GM18951 (cell line): ENCODE results near the gene TGM2.

ENCODE experiments used
- POLR2A ChIP-seq: IDR thresholded peaks from 4 replicates; pipeline ENCODE4 v1.6.1; 2011; ENCODE audit warnings: mild to moderate bottlenecking; ENCODE audit not compliant: insufficient read length, insufficient read depth; ENCODE audit errors: extremely low read depth
- in situ Hi-C: fragments of 300-500 bp; cut with MboI; formaldehyde crosslinking; loops from one replicate; pipeline ENCODE4 v1.12.0; 2022; ENCODE audit warnings: low sequenced_read_pairs, mixed read lengths, inconsistent platforms; ENCODE audit not compliant: unreplicated experiment

Gene TGM2

DNA sequence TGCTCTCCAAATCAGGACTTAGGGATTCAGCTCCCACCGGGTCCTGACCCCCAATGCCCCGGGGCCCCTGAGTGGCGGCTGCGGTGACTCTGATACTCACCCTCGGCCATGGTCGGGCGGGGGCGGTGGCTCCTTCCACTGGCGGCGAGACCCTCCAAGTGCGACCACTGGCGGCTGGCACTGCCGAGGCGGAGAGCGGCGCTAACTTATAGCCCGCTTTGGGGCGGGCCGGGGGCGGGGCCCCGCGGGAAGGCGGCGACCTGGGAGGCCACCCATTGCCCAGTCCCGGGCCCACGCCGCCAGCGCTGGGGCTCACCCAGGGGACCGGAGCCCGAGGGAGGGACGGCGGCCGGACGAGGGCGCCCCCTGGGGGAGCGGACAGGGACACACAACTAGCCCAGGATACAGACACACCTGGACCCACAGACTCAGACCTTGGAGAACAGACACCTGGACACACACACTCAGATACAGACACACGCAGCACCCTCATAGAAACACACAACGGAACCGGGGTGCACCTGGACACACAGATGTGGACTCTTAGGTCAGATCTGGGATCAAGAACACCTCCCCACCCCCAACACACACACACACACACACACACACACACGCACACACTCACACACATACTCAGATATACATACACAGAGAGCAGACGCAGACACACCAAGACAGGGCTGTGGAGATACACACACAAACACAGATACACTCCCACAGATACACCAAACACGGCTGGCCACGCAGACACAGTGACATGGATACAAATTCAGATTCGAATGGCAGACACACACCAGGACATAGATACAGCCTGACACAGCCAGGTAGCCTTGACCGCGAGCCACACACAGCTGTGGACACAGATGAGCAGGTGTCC is at the start of gene TGM2:
Gene TGM2, minus strand, starts transcription at position 182 of the 877 bp plus-strand sequence. Its CDS starts 72 bp downstream, at position 110.
- TF ChIP-seq POLR2A: no peak
- in situ Hi-C loops: loop anchor here (10.0 kb wide), 1 partner anchor 101 kb away; no protein-coding TSS in a partner anchor

DNA sequence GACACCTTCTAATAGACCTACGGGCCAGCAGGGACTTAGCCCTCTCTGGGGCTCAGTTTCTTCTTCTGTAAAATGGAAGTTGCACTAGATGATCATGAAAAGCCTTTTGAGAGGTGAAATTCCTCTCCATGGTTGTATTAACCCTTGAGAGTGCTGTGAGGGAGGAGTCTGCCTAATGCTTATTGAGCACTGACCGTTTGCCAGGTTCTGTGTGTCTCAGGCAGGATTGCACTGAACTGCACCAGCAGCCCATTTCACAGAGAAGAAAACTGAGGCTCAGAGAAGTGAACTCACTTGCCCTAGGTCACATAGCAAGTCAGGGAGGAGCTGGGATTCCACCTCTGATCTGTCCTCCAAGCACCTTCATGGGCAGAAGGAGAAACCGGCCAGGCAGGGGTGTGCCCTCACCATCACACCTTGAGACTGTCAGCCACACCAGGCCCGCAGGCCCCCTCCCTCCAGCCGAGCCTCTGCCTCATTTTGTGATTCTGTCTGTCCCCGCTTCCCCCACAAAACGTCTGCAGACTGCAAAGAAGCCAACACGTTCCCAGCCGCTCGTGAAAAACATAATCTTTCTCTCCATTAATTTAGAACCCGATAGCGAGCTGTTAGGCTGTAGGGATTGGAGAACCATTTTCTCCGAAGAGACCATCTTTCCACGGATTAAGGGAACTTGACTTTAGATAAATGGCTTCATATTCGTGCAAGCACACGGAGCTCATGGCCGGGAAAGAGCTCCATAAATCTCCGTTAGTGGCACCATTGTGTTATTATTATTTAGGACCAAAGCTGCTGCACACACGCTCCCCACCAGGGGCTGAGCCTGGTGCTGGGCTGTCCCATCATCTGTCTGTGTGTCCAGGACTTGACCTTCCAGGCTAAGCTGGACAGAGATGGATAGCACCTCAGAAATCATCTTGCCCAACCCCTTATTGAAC is 49.5 kb upstream of the TGM2 start:
- TF ChIP-seq POLR2A: no peak
- in situ Hi-C loops: no loop called here

DNA sequence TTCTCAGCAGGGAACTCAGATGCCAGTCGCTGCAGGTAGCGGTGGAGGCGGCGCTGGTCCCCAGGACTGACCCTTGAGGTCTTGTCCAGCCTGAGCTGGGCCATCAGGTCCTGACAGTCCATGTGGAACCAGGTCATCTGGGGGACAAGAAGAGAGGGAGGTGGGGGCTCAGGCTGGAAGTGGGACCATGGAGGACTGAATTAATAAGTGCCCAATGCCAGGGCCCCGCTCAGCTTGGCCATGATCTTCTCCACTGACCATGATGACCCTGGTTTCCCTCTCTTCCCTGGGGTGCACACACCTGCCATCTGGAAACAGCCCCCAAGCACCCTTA is 48.5 kb upstream of the TGM2 start:
- no peak for TF ChIP-seq POLR2A
- in situ Hi-C loops: no loop called here

DNA sequence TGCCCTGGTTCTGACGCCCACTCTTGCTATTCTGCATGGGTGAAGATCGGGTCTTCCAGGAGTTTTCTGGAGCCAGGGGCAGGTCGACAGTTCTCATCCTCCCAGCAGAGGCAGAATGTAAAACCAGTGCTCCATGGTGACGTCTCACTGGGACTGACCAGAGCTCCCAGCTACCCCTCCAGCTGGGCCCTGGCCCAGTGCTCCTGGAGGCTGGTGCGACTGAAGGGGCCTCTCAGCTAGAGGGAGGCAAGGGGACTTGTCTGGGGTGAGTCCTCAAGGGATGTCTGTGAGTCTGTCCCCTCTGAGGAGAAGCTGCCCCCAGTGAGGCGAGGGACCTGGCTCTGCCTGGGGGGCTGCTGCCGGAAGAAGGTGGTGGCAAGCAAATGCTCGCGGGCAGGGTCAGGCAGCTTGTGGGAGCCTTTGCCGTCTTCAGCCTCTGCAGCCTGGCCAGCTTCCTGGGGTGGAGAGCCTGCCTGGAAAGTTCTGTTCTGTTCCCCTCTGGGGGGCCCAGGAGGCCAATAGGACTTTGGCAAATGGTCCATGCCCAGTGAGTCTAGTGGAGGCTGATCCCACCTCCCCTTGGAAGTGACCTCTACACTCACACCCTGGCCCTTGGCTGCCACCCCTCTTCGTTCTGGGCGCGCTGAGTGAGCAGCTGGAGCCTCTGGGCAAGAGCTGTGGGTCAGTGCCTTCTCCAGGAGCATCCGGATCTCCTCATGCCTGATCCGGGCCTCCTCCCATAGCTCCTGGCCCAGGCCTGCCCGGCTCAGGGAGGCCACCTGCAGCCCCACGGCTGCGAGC is 47.9 kb upstream of the TGM2 start:
- TF ChIP-seq POLR2A: no peak
- in situ Hi-C loops: no loop called here

DNA sequence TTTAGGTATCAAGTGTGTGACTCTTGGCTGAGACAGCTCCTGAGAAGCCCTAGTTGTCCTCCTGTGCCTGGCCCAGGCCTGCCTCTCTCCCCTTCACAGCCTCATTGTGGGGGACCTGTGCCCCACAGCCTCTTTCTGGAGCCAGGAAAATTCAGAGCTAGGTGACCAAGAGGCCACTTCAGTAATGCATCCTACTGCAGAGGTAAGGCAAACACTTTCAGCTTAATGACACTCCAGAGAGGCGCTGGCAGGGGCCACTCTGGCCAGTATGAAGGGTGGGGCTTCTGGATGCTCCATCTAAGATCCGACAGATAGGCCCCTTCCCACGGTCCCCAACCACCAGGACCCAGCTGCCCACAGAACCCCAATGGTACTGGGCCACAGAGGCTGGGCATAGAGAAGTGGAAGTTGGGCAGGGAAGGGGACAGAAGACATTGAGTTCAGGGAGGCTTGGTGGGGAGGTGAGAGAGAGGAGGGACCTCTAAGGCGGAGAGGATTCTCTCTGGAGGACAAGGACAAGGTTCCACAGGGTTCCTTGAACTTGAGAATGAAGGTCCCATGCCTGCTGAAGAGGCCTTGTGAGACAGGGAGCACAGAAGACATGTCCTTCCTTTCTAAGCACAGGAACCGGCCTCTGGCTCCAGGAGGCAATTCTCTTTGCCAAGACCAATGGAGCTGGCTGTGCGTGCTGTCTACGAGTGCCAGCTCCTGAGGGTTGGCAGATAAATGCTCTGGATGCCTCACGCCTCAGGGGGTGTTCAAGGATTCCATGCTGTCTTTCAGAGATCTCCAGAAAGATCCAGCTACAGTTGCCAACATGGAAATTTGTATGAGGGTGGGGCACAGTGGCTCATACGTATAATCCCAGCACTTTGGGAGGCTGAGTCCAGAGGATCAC is 46.4 kb upstream of the TGM2 start:
- no peak for TF ChIP-seq POLR2A
- in situ Hi-C loops: no loop called here

DNA sequence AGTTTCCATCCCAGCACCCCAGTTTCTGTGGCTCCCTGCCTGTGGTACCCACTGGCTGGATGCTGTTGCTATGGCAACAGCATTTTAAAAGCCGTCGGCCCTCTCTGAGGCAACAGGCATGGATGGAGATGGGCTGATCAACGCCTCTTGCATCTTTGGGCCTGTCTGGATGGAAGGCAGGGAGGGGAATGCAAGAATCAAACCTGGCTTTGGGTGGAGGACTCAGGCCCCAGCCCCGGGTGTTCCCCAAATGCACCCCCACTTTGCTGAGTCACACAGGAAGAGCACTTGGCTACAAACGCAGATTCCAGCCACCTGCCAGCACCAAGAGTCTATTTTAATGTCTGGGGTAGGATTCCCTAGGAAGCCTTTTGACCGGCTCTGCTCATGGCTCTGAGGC is 45.7 kb upstream of the TGM2 start:
- TF ChIP-seq POLR2A: no peak
- in situ Hi-C loops: no loop called here

DNA sequence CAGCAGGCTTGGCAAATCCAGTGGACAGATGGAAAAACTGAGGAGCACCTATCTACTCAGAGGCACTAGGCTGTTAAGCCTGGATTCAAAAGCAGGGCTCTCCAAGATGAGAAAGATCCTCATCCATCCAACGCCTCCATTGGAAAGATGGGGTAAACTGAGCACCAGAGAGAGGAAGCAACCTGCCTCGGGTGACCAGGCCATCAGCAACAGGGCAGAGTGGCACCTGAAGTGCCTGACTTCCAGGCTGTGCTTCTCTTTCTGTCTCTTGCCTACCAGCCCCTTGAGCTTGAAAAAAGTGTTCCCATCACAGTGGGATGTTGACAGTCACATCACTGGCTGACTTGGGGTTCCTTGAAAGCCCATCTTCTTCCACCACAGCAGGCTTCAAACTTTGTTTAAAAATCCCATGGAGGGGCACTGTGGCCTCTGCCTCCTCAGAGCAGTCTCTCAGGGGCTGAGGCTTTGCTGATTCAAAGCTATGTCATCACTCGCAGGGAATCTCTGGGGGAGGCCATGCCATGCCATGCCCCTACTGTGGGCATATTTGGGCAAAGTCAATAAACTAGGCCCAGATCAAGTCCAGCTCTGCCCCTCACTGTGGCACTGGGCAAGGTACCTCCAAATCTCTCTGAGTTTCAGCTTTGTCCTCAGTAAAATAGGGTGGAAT is 44.8 kb upstream of the TGM2 start:
- in situ Hi-C loops: no loop called here

DNA sequence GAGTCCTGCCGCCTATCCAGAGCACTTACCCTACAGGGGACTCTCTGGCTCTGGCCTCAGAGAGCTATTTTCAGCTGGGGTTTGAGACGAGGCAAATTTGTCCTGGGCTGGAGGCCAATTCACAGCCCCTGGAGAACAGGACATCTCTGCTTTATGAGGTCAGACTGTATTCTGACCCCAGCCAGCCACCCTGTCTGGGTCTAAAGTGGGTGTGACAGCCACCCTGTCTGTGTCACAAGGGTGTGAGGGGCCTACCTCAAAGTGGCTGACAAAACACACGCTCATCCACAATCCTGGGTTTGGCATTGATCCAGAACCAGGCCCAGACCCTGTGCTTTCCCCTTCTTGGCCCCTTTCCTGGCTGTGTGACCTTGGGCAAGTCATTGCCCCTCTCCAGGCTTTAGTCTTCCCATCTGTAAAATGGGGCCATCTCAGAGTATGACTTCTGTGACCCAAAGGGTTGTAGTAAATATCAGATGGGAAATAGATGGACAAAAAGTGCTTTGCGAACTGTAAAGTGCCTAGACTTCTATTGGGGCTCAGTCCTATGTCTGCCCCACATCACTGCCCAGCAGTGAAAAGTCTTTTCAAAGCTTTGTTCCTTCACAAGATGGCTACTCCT is 44.1 kb upstream of the TGM2 start:
- TF ChIP-seq POLR2A: no peak
- in situ Hi-C loops: no loop called here

More for the DNA sequence above, 44.8 kb upstream of the TGM2 start:
- no peak for TF ChIP-seq POLR2A

DNA sequence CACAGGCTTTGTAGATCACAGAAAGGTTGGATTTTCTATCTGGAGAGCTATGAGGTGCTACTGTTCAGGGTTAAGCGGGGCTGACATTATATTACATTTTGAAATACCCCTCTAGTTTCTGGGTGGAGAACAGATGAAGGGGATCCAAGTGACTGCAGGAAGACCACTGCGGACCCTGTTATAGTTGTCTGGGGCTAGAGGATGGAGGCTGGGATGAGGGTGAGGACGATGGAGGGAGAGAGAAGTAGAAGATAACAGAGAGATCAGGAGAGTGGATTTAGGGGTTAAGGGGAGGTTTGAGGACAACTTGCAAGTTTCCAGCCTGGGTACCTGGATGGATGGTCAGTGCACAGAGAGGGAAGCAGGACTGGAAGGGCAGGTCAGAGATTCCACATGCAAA is 43.5 kb upstream of the TGM2 start:
- in situ Hi-C loops: no loop called here
- no peak for TF ChIP-seq POLR2A

DNA sequence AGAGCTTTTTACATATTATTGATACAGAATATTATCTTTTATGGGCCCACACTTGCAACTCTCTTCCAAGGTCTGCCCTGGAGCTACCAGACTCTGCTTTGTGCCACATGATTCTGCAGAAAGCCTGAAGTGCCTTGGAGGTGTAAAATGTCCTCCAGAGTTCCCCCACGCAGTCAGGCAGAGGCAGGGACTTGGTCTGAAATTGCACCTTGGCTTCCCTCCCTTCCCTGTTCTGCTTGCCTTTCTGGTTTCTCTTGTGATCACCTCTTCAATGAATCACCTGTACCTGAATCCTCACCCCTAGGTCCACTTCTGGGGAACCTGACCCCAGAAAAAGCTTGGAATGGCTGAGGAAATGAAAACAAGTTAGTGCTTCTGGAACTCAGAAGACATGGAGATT is 43.0 kb upstream of the TGM2 start:
- TF ChIP-seq POLR2A: no peak
- in situ Hi-C loops: no loop called here

DNA sequence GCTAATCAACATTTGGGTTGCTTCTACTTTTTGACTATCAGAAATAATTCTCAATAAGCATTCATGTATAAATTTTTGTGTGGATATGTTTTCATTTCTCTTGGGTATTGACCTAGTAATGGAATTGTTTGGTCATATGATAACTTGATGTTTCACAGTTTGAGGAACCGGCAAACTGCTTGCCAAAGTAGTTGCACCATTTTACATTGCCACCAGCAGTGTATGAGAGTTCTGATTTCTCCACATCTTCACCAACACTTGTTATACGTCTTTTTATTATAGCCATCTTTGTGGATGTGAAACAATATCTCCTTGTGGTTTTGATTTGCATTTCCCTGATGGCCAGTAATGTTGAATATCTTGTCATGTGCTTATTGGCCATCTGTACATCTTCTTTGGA is 42.6 kb upstream of the TGM2 start:
- no peak for TF ChIP-seq POLR2A
- in situ Hi-C loops: no loop called here

DNA sequence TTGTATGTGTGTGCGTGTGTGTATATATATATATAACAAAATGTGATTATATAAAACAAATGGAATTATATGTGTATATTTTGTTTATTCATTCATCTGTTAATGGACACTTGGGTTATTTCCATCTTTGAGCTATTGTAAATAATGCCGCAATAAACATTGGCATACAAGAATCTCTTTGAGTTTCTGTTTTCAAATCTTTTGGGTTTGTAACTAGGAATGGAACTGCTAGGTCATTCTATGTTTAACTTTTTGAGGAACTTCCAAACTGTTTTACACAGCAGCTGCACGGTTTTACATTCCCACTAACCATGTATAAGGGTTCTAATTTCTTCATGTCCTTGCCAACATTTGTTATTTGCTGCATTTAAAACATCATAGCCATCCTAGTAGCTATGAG is 39.9 kb upstream of the TGM2 start:
- TF ChIP-seq POLR2A: no peak
- in situ Hi-C loops: no loop called here
